GM23338 (cell line): Measurements from ENCODE around the gene QPCTL. TPM values are rescaled to one million over a fixed set of nuclear protein-coding genes. Genes with fewer than 3 reads are reported as not detected.
A peak's percentile ranks its signal among the peaks of the same experiment; 100 is the strongest.

Source experiments
- ATAC-seq: fragments of 200-7000 bp; cut with Tn5 transposase; 3 replicates; pipeline ENCODE4 v1.9.1; 2020
- DNase-seq: peaks from one replicate; pipeline ENCODE4 v3.0.0-alpha.2; 2015; ENCODE audit warnings: low spot score
- H2AFZ ChIP-seq: fragments of 200-600 bp; sonication (generic); 2 replicates; pipeline ENCODE4 v1.8.0; 2016; ENCODE audit warnings: antibody characterized with exemption, mild to moderate bottlenecking, moderate library complexity
- H3F3A ChIP-seq: fragments of 200-600 bp; sonication (generic); replicated peaks from 2 replicates; pipeline ENCODE4 v1.8.0; 2017; ENCODE audit warnings: antibody characterized with exemption, mixed run types, low read depth
- H3K27ac ChIP-seq: fragments of 200-600 bp; sonication (generic); 2 replicates; pipeline ENCODE4 v1.6.1; 2016; ENCODE audit warnings: low read depth
- H3K27me3 ChIP-seq: fragments of 200-600 bp; sonication (generic); 2 replicates; pipeline ENCODE4 v1.8.0; 2016; ENCODE audit warnings: mild to moderate bottlenecking, mixed run types, moderate library complexity; ENCODE audit not compliant: insufficient read depth
- H3K36me3 ChIP-seq: fragments of 200-600 bp; sonication (generic); 2 replicates; pipeline ENCODE4 v1.8.0; 2016; ENCODE audit warnings: mild to moderate bottlenecking; ENCODE audit not compliant: insufficient read depth
- H3K4me1 ChIP-seq: fragments of 200-600 bp; sonication (generic); 2 replicates; pipeline ENCODE4 v1.8.0; 2016; ENCODE audit warnings: mild to moderate bottlenecking, moderate library complexity; ENCODE audit not compliant: insufficient read depth
- H3K4me2 ChIP-seq: fragments of 200-600 bp; sonication (generic); 2 replicates; pipeline ENCODE4 v1.7.1; 2017; ENCODE audit warnings: mixed run types
- H3K4me3 ChIP-seq: fragments of 200-600 bp; sonication (generic); 2 replicates; pipeline ENCODE4 v1.6.1; 2016; ENCODE audit warnings: mixed run types
- H3K79me2 ChIP-seq: fragments of 200-600 bp; sonication (generic); replicated peaks from 2 replicates; pipeline ENCODE4 v1.8.0; 2017; ENCODE audit warnings: mild to moderate bottlenecking; ENCODE audit not compliant: insufficient read depth
- H3K9me2 ChIP-seq: fragments of 200-600 bp; sonication (generic); 2 replicates; pipeline ENCODE4 v1.8.0; 2017; ENCODE audit not compliant: insufficient read depth
- H4K20me1 ChIP-seq: fragments of 200-600 bp; sonication (generic); replicated peaks from 2 replicates; pipeline ENCODE4 v1.8.0; 2017; ENCODE audit warnings: mild to moderate bottlenecking; ENCODE audit not compliant: insufficient read depth
- H3K27ac Mint-ChIP-seq: 2 replicates; pipeline ENCODE4 v1.8.0; 2020; ENCODE audit warnings: inconsistent platforms, mild to moderate bottlenecking, moderate library complexity, mixed read lengths
- H3K27me3 Mint-ChIP-seq: 3 replicates; pipeline ENCODE4 v1.8.0; 2022; ENCODE audit warnings: low read depth, mild to moderate bottlenecking, moderate library complexity, mixed read lengths, inconsistent platforms; ENCODE audit not compliant: insufficient read depth, poor library complexity
- H3K36me3 Mint-ChIP-seq: 3 replicates; pipeline ENCODE4 v1.8.0; 2021; ENCODE audit warnings: low read depth, mild to moderate bottlenecking, inconsistent platforms, moderate library complexity, mixed read lengths
- H3K4me1 Mint-ChIP-seq: 3 replicates; pipeline ENCODE4 v1.8.0; 2020; ENCODE audit warnings: mild to moderate bottlenecking, inconsistent platforms, mixed read lengths
- H3K4me3 Mint-ChIP-seq: 3 replicates; pipeline ENCODE4 v1.8.0; 2021; ENCODE audit warnings: moderate library complexity, mild to moderate bottlenecking, inconsistent platforms, mixed read lengths
- H3K9me3 Mint-ChIP-seq: 3 replicates; pipeline ENCODE4 v1.8.0; 2020; ENCODE audit warnings: moderate library complexity, mild to moderate bottlenecking, inconsistent platforms, mixed read lengths
- CREB1 ChIP-seq: fragments of 250-450 bp; sonication (Bioruptor Pico); IDR thresholded peaks from 2 replicates; pipeline ENCODE4 v1.5.0; 2020; ENCODE audit warnings: low read depth, mild to moderate bottlenecking, moderate library complexity
- EZH2 ChIP-seq: fragments of 200-600 bp; sonication (generic); IDR thresholded peaks from one replicate; pipeline ENCODE4 v1.8.0; 2017; ENCODE audit warnings: antibody characterized with exemption, mild to moderate bottlenecking, low read depth; ENCODE audit not compliant: unreplicated experiment
- JUNB ChIP-seq: IDR thresholded peaks from one replicate; pipeline ENCODE4 v1.6.1; 2016; ENCODE audit warnings: antibody characterized with exemption; ENCODE audit not compliant: unreplicated experiment
- NANOG ChIP-seq: IDR thresholded peaks from 2 replicates; pipeline ENCODE4 v1.6.1; 2016; ENCODE audit warnings: antibody characterized with exemption, borderline replicate concordance
- POLR2AphosphoS5 ChIP-seq: IDR thresholded peaks from 2 replicates; pipeline ENCODE4 v1.6.1; 2016; ENCODE audit warnings: antibody characterized with exemption, low read depth
- STAT1 ChIP-seq: IDR thresholded peaks from one replicate; pipeline ENCODE4 v1.6.1; 2016; ENCODE audit warnings: antibody characterized with exemption; ENCODE audit not compliant: unreplicated experiment
- ZNF462 ChIP-seq: fragments of 250-450 bp; sonication (Bioruptor Pico); IDR thresholded peaks from 2 replicates; pipeline ENCODE4 v1.5.0; 2020; ENCODE audit warnings: mild to moderate bottlenecking, moderate library complexity
- polyA plus RNA-seq: library from polyadenylated mRNA; unstranded; fragments of >200 nt; fragmentation: Nextera tagmentation; extraction: Ambion mirVana; gene quantifications from 2 replicates; pipeline ENCODE4 v1.2.1, GENCODE V29; 2016
- total RNA-seq: library from RNA; depleted of rRNA; stranded (reverse); fragments of >200 nt; shearing (Covaris generic); gene quantifications from 2 replicates; pipeline ENCODE4 v1.2.3, GENCODE V29; 2014

The QPCTL gene
- total and polyA plus RNA-seq, 2 experiments from 2014 or later: 10.6 to 26.2 TPM

- no peaks in the 10 kb centered on the region for H3K9me3 Mint-ChIP-seq
- H3K4me1 Mint-ChIP-seq: peaks cover 29% of the 10 kb centered on the region
Measured at GRCh38 chr19:45717131-45717982, 24.9 kb downstream of the QPCTL start.

More at GRCh38 chr19:45717131-45717982, 24.9 kb downstream of the QPCTL start:
- Histone ChIP-seq H3K4me1 (peaks cover 18% of the 10 kb centered on the region), H3K27me3 (no peaks in the 10 kb centered on the region), H3K36me3 (peaks cover 6% of the 10 kb centered on the region), H3K27ac (peak overlapping the region; percentile 87), H3K4me3 (peak overlapping the region; percentile 74), H3K9me2 (no peaks in the 10 kb centered on the region), H4K20me1 (no peaks in the 10 kb centered on the region; the same call in 1 of the 2 replicates), H3K4me2 (peak overlapping the region; percentile 90), H3K79me2 (peaks cover 52% of the 10 kb centered on the region), H3F3A (peaks cover 10% of the 10 kb centered on the region), H2AFZ (no peak overlapping the region)
- TF ChIP-seq CREB1 (CRISPR knock-in tag) (peak; percentile 58), STAT1 (no peak), POLR2AphosphoS5 (peak; percentile 65), EZH2 (no peak), JUNB (peak; percentile 100), NANOG (no peak), ZNF462 (CRISPR knock-in tag) (no peak)
- peak overlapping the region; percentile 99 for H3K27ac Mint-ChIP-seq
- ATAC-seq: peak; percentile 94
- peaks cover 27% of the 10 kb centered on the region for H3K36me3 Mint-ChIP-seq
- peak overlapping the region; percentile 95 for H3K4me3 Mint-ChIP-seq
- peaks cover 20% of the 10 kb centered on the region for H3K27me3 Mint-ChIP-seq
- peak; percentile 100 for DNase-seq
